ENCODE results near the gene UGT1A10.
"Not testable (repeated sequence)": the region's sequence is repeated elsewhere in the genome, so short reads cannot be mapped to it uniquely, and the experiment has no call there.

Gene UGT1A10

GRCh38 chr2:233698740-233699139 is 62.5 kb downstream of the UGT1A10 start:
- no peak for DNase-seq

GRCh38 chr2:233699424-233700027 is 63.3 kb downstream of the UGT1A10 start:
- no peak for DNase-seq

GRCh38 chr2:233700028-233700635 is 63.9 kb downstream of the UGT1A10 start:
- peak; percentile 32 for DNase-seq

GRCh38 chr2:233700842-233701241 is 64.6 kb downstream of the UGT1A10 start:
- not testable (repeated sequence) for DNase-seq

- no peak for DNase-seq
Observed at GRCh38 chr2:233702238-233702637, 66.0 kb downstream of the UGT1A10 start.

- DNase-seq = no peak
Observed at GRCh38 chr2:233705911-233706506, 69.8 kb downstream of the UGT1A10 start.

- DNase-seq = no peak
Observed at GRCh38 chr2:233706720-233707119, 70.5 kb downstream of the UGT1A10 start.

- no peak for DNase-seq
Observed at GRCh38 chr2:233707940-233708644, 71.8 kb downstream of the UGT1A10 start.

- DNase-seq = no peak
Observed at GRCh38 chr2:233708942-233709341, 72.7 kb downstream of the UGT1A10 start.

GRCh38 chr2:233711312-233712008 is 75.2 kb downstream of the UGT1A10 start:
- DNase-seq = no peak

- no peak for DNase-seq
Observed at GRCh38 chr2:233712611-233713261, 76.5 kb downstream of the UGT1A10 start, which contains the start of gene UGT1A5. TSS of gene UGT1A5 (plus strand) at chr2:233712907. CDS start at chr2:233712992, 85 bp downstream.

GRCh38 chr2:233713262-233713615 is 77.0 kb downstream of the UGT1A10 start:
- no peak for DNase-seq

- no peak for DNase-seq
Observed at GRCh38 chr2:233714121-233714520, 77.9 kb downstream of the UGT1A10 start.

GRCh38 chr2:233718552-233718951 is 82.3 kb downstream of the UGT1A10 start, which contains the start of gene UGT1A4:
TSS of gene UGT1A4 (plus strand) at chr2:233718736. CDS start at chr2:233718821, 85 bp downstream.
- DNase-seq = no peak

- no peak for DNase-seq
Observed at GRCh38 chr2:233728723-233729301, 92.6 kb downstream of the UGT1A10 start, which contains the start of gene UGT1A3. TSS of gene UGT1A3 (plus strand) at chr2:233729042. CDS start at chr2:233729127, 85 bp downstream.

GRCh38 chr2:233736868-233737653 is 100.8 kb downstream of the UGT1A10 start:
- not testable (repeated sequence) for DNase-seq

- no peak for DNase-seq
Observed at GRCh38 chr2:233740870-233741269, 104.6 kb downstream of the UGT1A10 start.

GRCh38 chr2:233743464-233744259 is 107.4 kb downstream of the UGT1A10 start:
- no peak for DNase-seq

GRCh38 chr2:233745073-233745755 is 109.0 kb downstream of the UGT1A10 start:
- DNase-seq = no peak

GRCh38 chr2:233745838-233746237 is 109.6 kb downstream of the UGT1A10 start:
- not testable (repeated sequence) for DNase-seq
